Activated CD4-positive, alpha-beta T cell treated with anti-CD3 and anti-CD28 coated beads, Interleukin-2, Interleukin-6, amounts not matched to agents 100 ng/mL and 50 ng/mL, durations not matched to agents 16 hours and 8 hours (primary cell): ENCODE measurements around the gene LRRC27.

Source experiments
- DNase-seq: peaks from one replicate; pipeline ENCODE4 v3.0.0-alpha.2; 2020

LRRC27 gene

GRCh38 chr10:132417257-132417910 lies 85.4 kb downstream of the LRRC27 start:
- DNase-seq = no peak

DNA sequence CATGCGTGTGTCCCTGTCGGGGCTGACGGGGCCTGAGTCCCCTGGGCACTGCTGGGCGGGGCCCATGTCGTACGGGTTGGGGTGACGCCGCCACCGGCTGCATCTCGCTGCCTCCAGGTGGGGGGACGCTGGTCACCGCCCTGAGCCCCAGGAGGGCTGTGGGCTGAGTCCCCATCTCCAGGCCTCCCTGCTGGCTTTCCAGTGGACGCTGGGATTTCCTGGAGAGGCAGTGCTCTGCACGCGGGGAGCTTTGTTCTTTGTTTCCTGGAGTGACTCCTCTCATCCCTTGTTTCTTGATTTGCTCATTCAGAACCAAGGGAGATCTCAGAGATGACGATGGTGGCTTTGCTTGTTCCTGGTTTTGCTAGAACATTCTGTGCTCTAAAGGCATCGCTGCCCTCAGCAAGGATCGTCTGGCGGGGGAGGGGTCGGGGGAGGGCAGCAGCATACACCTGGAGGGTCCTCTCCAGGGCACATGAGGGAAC lies 86.0 kb downstream of the LRRC27 start:
- no peak for DNase-seq

DNA sequence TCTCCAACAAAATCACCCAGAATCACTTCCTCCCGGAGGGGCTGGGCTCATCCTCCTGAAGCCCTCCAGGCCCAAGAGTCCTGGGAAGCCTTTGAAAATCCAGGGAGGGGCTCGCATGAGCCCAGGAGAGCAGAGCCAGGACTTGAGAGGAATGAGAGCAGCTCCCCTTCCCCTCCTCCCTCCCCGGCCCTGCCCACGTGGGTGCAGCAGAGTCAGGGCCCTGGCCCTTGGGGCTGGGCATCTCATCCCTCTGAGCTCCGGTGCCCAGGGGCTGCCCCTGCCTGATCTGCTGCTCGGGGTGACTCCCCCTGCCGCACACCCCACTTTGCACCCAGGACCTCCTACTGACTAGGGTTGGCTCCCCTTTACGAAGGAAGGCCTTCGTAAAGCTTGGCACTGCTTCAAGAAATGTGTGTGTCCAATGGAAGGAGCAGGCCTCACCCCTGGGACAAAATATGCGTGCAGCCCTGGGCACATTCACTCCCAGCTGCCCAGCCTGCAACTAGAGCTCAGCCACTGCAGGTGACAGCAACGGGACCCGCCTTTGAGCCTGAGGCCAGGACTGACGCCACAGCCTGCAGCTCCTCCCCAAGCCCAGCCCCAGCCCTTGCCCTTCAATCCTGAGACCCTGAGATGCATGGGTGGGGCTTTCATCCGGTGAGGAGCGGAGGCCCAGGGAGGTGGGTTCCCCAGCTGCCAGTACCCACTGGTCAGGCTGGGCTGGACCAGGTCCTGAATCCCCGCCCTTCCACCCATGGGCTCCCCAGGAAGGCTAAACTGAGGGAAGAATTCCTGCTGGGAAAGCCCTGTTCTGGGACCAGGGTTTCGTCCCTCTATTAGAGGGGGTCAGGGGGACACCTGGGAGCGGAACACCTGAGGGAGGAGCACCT lies 86.8 kb downstream of the LRRC27 start:
- DNase-seq = no peak

- no peak for DNase-seq
These were observed 87.8 kb downstream of the LRRC27 start for GRCh38 chr10:132419538-132420468.

DNA sequence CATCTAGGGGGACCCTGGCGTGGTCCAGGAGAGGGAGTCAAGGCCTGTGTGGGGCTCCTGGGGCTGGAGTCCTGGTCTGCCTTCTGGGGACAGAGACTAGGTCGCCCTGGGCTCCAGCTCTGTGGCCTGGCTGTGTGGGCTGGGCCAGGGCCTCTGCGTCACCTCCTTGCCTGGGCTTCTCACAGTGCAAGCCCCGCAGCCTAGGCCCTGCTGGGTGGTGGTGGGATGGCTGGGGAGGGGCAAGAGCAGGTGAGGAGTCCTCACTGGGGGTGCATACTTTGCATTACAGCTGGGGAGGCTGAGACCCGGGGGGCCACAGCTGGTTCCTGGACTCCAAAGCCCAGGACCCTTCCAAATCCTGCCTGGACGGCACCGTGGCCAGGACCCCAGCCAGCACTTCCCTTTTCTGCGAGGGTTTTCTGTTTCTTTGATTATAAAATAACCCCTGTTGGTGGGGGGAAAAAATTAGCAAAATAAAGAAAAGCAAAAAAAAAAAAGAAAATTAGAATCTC lies 88.5 kb downstream of the LRRC27 start:
- DNase-seq = no peak

DNA sequence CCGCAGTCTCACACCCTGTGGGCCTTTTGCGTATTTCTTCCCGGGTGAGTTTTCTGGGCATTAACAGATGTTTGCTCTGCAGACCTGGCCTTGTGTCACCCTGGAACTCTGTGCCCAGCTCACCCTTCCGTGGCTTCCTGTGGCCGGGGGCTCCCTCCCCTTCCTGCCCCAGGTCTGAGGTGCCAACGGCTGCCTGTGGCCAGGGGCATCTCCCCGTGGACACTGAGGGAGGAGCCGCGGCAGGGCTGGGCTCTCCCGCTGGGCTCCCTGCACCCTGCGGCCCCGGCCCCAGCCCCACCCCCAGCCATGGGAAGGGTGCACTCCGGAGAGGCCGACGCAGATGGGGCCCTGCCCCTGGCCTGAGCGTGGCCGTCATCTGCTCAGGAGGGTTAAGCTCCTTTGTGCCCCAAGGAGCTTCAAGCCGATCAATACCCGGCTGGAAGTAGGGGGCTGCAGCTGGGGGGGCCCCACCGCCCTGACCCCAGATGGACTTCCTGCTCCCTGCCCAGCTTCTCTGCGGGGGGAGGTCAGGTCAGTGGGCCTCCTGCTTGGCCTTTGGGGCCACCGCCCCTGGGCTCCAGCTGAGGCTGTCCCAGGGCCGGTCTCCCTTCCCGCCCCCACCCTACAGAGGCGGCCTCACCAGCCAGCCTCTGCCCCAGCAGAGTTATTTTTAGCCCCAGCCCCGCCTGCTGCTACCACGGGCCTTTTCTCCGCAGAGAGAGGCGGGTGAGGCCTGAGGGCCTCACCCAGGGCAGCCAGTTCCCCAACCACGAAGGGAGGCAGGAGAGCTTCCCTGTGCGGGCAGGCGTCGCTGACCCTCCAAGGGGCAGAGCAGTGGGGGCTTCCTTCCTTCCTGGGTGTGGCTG lies 89.2 kb downstream of the LRRC27 start:
- DNase-seq = no peak

DNA sequence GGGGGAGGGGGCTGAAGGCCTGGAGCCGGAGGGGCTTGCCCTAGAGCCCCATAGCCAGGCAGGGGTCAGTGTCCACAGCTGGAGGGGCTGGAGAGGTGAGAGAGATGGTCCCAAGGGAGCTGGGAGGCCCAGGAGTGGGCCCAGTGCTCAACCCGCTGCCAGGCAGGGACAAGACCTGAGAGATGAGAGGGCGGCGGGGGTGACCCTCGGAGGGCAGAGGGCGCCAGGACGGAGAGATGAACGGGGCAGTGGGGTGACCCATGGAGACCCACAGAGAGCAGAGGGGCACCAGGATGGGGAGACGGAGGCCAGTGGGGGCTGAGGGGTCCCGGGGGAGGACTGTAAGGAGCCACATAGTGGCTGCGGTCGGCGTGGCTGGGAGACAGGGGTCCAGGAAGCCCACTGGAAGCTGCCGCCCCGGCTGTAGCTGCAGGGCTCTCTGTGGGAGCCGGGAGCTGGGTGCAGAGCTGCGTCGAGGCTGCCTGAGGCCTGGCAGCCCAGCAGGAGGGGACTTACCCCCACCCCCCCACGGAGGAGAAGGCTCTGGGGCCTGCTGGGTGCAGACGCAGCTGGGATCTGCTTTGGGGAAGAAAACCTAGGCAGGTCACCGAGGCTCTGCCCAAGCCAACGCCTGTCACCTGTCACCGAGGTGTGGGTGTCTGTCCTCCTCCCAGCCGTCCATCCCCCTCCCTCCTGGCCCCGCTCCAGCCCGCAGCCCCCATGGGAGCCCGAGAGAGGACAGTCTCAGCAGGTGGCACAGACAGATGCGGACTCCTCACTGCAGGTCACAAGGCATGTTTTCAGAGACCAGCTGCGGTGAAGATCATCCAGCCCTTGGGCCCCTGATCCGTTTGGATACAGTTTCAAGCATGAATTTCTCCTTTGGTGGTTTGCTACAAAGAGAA lies 90.1 kb downstream of the LRRC27 start:
- no peak for DNase-seq

DNA sequence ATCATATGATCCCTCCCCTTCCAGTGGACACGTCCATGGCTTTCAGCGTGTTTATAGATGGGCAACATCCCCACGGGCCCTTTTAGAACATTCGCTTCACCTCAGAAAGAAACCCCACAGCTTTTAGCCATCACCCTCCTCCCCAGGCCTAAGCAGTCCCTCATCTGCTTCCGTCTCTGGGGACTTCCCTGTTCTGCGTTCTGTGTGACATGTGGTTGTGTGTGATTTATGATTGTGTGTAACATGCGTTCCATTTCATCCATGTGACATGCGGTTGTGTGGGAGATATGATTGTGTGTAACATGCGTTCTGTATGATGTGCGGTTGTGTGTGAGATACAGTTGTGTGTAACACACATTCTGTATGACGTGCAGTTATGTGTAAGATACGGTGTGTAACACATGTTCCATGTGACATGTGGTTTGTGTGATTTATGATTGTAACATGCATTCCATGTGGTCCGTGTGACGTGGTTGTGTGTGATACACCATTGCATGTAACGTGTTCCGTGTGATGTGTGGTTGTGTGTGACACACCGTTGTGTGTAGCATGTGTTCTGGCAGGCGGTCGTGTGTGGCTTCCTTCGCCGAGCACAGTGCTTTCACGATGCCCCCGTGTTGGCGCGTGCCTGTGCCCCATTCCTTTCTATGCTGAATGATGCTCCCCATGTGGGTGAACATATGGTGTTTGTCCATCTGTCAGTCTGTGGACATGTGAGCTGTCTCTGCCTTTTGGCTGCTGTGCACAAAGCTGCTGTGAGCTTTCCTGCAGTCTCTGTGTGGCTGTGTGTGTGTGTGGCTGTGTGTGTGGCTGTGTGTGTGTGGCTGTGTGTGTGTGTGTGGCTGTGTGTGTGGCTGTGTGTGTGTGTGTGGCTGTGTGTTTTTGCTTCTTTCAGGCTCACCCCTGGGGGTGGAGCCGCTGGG lies 91.2 kb downstream of the LRRC27 start:
- no peak for DNase-seq

- DNase-seq = no peak
These were observed 92.2 kb downstream of the LRRC27 start for GRCh38 chr10:132423966-132424861.

DNA sequence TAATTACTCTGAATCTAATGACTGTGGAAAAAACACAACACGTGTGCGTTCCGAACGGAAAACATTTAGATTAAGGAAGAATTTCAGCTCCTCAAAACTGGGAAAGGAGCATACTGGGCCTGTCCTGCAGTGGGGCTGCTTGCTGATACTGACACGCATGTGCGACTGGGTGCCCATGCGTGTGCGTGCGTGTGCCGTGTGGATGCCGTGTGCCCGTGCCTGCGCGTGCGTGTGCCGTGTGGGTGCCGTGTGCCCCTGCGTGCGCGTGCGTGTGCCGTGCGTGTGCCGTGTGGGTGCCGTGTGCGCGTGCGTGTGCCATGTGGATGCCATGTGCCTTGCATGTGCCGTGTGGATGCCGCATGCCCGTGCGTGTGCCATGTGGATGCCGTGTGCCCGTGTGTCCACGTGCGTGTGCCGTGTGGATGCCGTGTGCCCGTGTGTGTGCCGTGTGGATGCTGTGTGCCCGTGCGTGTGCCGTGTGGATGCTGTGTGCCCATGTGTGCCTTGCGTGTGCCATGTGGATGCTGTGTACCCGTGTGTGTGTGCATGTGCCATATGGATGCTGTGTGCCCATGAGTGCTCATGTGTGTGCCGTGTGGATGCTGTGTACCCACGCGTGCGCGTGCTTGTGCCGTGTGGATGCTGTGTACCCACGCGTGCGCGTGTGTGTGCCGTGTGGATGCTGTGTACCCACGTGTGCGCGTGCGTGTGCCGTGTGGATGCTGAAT lies 93.2 kb downstream of the LRRC27 start:
- no peak for DNase-seq

DNA sequence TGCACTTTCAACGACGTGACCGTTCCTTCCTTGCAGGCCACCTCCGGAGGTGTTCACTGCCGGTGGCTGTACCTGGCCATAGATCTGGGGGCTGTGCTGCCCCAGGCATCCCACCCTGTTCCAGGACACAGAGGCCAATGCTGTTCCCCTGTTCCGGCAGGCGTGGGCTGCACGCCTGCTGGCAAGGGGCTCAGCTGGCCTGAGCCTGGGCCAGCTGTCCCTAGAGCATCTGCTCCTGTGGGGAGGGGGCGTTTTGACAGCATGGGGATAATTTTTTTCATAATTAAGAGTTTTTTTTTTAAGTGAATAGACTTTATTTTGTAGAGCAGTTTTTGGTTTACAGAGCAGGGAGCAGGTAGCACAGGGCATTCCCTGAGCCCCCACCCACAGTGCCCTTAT lies 93.8 kb downstream of the LRRC27 start:
- DNase-seq = no peak

DNA sequence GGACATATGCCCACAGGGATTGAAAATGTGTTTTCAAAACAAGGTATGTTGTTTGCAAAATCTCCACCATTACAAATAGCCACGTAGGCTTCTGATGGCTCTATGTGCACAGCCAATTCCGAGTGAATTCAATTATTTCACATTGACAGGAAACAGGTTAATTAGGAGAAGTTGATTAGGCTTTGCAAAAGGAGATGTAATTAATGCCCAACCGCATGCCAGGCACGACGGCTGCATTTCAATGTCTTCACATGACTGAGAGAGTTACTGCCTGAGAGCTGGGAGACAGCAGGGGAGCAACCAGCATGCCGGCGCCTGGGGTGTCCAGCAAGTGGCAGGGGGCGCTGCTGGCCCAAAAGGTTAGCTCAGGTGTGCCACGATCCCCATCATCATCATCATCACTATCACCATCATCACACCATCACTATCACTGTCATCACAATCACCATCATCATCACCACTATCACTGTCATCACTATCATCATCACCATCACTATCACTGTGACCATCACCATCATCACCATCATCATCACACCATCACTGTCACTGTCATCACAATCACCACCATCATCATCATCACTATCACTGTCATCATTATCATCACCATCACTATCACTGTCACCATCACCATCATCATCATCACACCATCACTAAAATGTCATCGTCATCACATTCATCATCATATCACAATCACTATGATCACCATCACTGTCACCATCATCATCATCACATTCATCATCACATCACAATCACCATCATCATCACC lies 95.2 kb downstream of the LRRC27 start:
- DNase-seq = no peak

- no peak for DNase-seq
These were observed 96.0 kb downstream of the LRRC27 start for GRCh38 chr10:132427939-132428367.

DNA sequence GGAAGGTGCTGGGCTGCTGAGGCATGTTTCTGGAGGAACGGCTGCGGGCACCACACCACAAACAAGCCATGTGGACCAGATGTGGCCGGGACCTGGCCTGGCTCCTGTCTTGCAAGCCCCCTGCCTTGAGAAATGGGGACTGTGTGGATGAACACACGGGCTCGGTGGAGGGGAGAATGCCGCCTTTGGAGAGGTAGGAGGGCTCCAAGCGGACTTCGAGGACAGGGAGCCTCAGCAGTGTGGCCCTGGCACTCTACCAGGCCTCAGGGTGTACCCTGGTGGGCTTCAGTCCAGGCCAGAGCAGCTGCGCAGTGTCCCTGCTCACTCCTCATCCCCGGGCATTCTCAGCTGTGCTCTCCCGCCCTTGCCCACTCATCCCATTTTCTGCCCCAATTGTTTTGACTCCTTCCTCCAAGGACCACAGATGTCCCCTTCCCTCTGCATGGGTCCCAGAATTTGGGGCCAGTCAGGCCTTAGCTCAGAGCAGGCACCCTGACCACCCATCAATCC lies 96.5 kb downstream of the LRRC27 start:
- no peak for DNase-seq
